NB4 (cell line): ENCODE results near the gene DIS3L.

Source experiments
- DNase-seq: peaks from one replicate; pipeline ENCODE4 v3.0.0; 2010; ENCODE audit warnings: low read depth
- H3K4me3 ChIP-seq: one replicate; pipeline ENCODE4 v1.5.1; 2011; ENCODE audit warnings: mild to moderate bottlenecking, low read depth, low read length, moderate library complexity
- MAX ChIP-seq: IDR thresholded peaks from 2 replicates; pipeline ENCODE4 v1.6.1; 2011; ENCODE audit warnings: low read depth, low read length
- MYC ChIP-seq: IDR thresholded peaks from 2 replicates; pipeline ENCODE4 v1.6.1; 2011; ENCODE audit warnings: low read depth, low read length
- POLR2A ChIP-seq: IDR thresholded peaks from 2 replicates; pipeline ENCODE4 v1.6.1; 2011; ENCODE audit warnings: mild to moderate bottlenecking; ENCODE audit not compliant: insufficient read length; ENCODE audit errors: extremely low read depth
- TF ChIP-seq, protein P1 (sequence below): IDR thresholded peaks from one replicate; pipeline ENCODE4 v1.5.1; 2012; ENCODE audit warnings: low read depth, low read length

DIS3L gene

GRCh38 chr15:66292571-66293418 lies 573 bp upstream of the DIS3L start:
- TF ChIP-seq MYC (no peak), POLR2A (no peak), MAX (no peak)
- TF ChIP-seq, protein P1, sequence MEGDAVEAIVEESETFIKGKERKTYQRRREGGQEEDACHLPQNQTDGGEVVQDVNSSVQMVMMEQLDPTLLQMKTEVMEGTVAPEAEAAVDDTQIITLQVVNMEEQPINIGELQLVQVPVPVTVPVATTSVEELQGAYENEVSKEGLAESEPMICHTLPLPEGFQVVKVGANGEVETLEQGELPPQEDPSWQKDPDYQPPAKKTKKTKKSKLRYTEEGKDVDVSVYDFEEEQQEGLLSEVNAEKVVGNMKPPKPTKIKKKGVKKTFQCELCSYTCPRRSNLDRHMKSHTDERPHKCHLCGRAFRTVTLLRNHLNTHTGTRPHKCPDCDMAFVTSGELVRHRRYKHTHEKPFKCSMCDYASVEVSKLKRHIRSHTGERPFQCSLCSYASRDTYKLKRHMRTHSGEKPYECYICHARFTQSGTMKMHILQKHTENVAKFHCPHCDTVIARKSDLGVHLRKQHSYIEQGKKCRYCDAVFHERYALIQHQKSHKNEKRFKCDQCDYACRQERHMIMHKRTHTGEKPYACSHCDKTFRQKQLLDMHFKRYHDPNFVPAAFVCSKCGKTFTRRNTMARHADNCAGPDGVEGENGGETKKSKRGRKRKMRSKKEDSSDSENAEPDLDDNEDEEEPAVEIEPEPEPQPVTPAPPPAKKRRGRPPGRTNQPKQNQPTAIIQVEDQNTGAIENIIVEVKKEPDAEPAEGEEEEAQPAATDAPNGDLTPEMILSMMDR, result no peak
- DNase-seq, result peak; percentile 31
- peak overlapping the region; percentile 81 for H3K4me3 ChIP-seq

DNA sequence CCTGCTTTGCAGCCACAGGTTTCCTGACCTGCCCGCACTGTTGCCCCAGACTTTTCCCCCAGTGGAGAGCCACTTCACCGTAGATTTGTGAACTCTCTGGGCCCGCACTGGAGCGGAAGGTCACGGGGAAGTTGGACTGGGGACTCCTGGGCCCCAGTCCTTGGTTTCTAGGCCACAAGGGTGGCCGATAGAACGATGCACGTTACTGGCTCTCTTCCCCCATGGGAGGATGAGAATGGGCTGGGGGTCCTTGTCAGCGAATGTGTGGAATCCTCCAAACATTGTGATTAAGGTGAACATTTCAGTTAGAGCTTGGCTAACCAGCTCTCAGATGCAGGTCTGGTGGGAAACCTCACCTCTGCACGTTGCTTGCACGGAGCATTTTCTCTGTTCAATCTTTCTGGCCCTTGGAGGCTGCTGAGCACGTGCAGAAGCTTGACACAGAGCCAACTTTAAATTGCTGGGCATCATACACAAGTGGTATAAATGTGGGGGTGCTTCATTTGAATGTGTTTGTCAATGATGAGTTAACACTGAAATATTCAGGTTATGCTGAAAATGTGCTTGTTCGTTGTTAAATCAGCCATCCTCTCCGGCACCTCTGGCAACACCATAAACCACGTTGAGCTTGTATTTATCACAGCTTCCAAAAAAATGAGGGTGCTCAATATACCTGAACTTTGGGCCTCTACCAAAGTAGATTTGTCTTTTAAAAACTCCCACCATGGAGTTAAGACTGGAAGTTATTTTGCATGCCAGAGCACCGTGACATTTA lies 976 bp downstream of the DIS3L start:
- no peak for DNase-seq
- TF ChIP-seq POLR2A, result peak; percentile 17
- TF ChIP-seq, protein P1, result no peak
- TF ChIP-seq MYC, result peak; percentile 79
- peak; percentile 91 for TF ChIP-seq MAX
- H3K4me3 ChIP-seq, result peak overlapping the region; percentile 87

GRCh38 chr15:66294932-66295235 lies 1.5 kb downstream of the DIS3L start:
- TF ChIP-seq, protein P1, result no peak
- peak overlapping the region; percentile 87 for H3K4me3 ChIP-seq
- DNase-seq, result peak; percentile 20

- TF ChIP-seq, protein P1, result no peak
- TF ChIP-seq MAX (no peak), MYC (no peak), POLR2A (no peak)
- no peak overlapping the region for H3K4me3 ChIP-seq
- DNase-seq, result no peak
These were observed 2.8 kb downstream of the DIS3L start for GRCh38 chr15:66296186-66296585.

DNA sequence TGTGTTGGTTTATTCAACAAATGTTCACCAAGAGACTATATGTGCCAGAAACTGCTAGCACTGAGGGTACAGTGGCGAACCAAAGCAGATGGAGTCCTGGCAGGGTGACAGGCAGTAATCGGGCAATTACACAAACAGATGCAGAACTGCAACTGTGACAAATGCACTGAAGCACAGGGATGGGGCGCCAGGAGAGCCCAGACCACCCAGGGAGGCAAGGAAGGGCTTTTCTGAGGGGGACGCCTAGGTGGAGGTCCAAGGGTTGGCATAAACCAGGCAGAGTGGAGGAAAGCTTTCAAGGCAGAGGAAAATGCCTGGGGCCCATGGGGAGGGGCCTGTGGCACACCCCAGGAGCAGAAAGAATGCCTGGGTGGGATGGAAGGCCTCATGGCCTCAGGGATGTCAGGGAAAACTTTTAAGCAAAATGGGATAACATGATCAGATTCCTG lies 5.5 kb downstream of the DIS3L start:
- H3K4me3 ChIP-seq, result no peak overlapping the region
- DNase-seq, result no peak
- no peak for TF ChIP-seq MAX
- no peak for TF ChIP-seq POLR2A
- TF ChIP-seq, protein P1, result no peak
- no peak for TF ChIP-seq MYC
